HG03097 (cell line): ENCODE results near the gene ARF5.

Experiments used
- ATAC-seq: cut with Tn5 transposase; IDR thresholded peaks from one replicate; pipeline ENCODE4 v1.9.1; 2021; ENCODE audit not compliant: unreplicated experiment, low FRiP score

ARF5 gene

GRCh38 chr7:127632276-127632910 lies 44.2 kb downstream of the ARF5 start:
- no peak for ATAC-seq

GRCh38 chr7:127635659-127636285 lies 47.6 kb downstream of the ARF5 start:
- ATAC-seq, result no peak

GRCh38 chr7:127638197-127638596 lies 50.0 kb downstream of the ARF5 start:
- no peak for ATAC-seq
